CD4-positive, alpha-beta T cell treated with Interleukin-17A for 1 hour (primary cell): ENCODE data around the gene SH3BGR.

Source experiments
- DNase-seq: peaks from one replicate; pipeline ENCODE4 v3.0.0-alpha.2; 2020

Gene SH3BGR

DNA sequence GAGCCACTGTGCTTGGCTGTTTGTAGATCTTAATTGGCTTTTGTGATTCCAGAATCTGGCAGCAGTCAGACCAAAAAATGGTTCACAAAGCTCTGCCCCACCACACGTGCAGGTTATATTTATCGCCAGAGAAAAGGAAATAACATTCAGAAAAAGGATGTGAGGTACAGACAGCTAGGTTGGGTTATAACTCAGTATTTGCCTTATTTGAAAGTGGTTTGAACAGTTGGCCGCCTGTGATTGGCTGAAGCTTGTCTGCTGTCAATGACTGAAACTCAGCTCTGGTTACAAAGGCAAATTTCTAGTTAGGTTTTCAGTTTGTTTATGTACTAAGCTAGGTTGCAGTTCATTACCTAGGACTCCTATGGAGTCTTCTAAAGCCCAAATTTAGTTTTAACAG lies 9.6 kb downstream of the SH3BGR start:
- DNase-seq: no peak

DNA sequence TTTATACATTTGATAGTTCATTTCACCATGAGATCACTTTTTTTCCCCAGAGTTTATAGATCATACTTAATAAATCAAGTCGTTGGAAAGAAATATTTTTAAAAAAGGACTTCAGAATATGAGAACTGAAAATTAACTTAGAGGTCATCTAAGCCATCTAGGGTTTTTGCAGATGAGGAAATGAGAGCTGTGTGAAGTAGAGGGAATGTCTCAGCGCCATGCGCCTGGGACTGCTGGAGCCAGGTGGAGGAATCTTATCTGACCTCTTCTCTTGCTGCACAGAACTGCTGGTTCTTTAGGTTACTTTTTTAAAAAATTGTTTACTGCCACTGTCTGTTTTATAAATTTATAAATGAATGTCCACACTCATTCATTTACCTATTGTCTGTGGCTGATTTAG lies 11.5 kb downstream of the SH3BGR start:
- DNase-seq: no peak

DNA sequence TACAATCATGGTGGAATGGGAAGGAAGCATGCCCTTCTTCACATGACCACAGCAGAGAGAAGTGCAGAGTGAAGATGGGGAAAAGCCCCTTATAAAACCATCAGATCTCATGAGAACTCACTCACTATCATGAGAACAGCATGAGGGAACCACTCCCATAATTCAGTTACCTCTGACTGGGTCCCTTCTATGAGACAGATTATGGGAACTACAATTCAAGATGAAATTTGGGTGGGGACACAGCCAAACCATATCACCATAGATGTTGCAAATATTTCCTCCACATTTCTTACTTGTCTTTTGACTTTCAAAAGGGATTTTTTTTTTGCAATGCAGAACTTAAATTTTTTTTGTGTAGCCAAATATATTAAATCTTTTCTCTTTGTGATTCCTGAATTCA lies 14.8 kb downstream of the SH3BGR start:
- DNase-seq: no peak

DNA sequence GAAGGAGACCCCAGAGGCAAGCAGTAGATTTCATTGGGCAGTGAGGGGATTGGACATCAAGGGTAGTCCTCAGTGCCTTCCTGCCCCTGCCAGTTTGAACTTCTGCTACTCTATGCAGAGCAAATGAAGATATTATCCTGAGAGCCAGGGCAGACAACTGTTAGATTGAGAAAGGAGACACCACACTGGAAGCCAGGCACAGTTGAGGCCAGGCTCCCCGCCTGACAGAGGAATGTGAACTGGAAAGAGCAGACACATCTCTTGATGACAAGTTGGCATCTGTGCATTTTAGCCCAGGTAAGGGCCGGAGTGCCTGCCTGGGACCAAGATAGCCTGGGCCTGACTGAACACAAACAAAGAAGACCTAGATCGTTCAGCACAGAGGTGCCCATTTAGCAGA lies 16.0 kb downstream of the SH3BGR start:
- no peak for DNase-seq

DNA sequence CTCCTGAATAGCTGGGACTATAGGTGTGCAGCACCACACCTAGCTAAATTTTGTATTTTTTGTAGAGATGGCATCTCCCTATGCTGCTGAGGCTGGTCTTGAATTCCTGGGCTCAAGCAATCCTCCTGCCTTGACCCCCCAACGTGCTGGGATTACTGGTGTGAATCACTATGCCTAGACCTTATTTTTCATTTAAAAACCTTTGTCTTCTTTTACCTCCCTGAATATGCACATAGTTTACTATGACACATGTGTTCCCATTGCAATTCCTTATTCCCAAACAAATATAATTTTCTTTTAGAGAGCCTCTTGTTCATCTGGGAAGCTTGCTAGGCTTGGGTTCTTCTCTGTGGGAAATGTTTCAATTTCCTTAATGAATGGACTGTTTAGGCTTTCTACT lies 16.8 kb downstream of the SH3BGR start:
- no peak for DNase-seq

DNA sequence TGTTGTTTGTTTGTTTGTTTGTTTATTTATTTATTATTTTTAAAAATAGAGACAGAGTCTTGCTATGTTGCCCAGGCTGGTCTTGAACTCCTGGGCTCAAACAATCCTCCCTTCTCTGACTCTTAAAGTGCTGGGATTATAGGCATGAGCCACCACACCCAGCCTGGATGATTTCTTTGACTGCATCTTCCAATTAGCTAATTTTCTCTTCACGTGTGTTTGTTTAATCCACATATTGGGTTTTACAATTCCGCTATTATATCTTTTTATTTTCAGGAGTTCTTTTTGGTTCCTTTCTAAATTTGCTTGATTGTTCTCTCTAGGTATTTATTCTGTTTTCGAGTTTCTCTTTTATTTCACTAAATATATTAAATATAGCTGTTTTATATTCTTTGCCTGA lies 19.8 kb downstream of the SH3BGR start:
- DNase-seq: no peak

DNA sequence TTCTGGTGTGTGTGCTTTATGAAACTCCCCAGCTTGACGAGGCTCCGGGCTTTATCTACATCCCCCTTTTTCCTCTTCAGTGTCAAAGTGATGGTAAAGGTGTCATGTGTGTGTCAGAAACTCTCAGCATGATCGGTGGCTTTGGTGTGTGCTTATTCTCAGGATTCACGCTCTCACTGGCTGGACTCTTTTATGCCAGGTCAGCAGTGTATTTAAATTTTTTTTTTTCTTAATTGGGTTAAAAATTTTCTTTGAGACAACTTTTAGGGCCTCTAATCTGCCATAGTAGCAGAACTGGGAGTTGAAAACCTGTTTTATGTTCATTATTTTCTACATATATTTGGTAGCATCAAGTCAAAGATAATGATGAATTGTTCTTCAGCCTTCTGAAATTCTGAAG lies 21.0 kb downstream of the SH3BGR start:
- no peak for DNase-seq

DNA sequence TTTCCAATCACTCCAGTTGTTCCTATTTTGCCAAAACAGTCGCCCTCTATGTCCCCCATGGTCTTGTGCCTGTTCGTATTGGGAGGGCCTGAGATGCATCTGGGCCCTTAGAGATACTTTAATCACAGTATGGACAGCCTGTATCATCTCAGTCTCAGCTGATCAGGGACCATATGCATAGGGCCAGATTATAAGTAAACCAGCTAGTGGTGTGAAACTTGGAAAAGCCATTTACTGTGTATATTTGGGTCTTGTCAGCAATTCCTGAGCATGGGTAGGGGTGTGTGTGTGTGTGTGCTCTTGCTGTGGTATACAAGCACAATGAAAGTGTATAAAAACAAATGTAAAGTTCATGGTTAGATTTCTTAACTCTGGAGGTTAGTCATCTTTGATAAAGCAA lies 22.8 kb downstream of the SH3BGR start:
- no peak for DNase-seq

DNA sequence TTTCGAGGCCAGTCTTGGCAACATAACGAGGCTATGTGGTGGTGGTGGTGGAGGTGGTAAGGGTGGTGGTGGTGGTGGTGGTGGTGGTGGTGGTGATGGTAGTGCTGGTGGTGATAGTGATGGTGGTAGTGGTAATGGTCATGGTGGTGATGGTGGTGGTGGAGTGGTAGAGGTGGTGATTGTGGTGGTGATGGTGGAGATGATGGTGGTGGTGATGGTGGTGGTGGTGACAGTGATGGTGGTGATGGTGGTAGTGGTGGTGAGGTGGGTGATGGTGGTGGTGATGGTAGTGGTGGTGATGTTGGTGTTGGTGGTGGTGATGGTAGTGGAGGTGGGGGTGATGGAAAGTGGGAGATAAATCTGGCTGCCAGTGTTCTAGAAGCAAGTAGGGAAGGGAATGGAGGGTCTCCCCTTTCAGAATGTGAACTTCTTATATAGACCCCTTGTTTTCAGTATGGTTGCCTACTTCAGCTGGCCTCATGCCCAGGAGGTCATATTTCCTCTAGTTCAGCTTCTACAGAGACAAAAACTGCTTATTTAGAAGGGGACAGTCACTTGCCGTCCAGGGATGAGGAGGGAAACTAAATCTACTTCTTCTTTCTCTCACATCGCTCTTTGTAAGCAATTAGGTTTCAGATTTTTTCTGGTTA lies 27.5 kb downstream of the SH3BGR start:
- DNase-seq: no peak

DNA sequence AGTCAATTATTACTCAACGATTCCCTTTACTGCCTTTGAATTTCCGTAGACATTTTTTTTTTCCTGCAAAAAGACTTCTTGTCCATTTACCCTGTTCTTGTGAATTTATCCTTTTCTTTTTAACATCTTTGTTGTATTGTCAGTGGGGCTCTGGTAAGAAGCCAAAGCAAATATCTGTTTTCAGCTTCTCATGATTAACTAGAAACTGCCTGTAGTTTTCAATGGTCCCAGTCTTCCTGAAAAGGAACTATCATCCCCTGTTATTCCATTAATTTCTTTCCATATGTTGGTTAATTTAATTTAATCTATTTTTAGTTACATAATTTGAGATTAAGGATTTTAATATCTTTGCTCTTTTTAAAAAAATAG lies 28.0 kb downstream of the SH3BGR start:
- DNase-seq: no peak

DNA sequence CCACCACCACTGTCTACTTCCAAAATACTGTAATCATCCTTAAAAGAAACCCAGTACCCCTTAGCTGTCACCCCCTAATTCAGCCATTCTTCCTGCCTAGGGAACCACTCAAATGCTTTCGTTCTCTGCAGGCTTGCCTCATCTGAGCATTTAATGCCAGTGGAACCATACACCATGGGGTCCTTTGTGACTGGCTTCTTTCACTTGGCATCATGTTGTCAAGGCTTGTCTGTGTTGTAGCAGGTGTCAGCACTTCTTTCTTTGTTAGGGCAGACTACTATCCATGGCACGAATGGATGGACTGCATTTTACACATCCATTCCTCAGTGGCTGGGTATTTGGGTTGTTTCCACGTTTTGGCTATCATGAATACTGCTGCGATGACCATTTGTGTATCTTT lies 28.5 kb downstream of the SH3BGR start:
- DNase-seq: no peak

DNA sequence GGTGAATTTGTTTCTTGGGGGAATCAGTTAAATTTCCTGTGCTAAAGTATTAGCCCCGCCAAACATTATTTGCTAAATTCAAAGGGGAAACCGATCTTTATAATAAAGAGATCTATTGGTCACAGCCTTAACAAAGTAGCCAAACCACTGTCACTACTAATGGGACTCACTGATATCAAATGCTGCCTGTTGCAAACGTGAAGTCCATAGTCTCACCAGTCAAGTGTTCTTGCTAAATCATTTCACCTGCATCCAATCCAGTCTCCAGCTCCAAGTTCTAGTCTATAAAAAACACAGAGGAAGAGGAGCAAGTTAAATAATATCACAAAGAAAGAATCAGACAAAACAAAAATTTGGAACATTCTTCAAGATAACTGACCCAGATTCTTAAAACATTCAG lies 30.1 kb downstream of the SH3BGR start:
- DNase-seq: no peak

DNA sequence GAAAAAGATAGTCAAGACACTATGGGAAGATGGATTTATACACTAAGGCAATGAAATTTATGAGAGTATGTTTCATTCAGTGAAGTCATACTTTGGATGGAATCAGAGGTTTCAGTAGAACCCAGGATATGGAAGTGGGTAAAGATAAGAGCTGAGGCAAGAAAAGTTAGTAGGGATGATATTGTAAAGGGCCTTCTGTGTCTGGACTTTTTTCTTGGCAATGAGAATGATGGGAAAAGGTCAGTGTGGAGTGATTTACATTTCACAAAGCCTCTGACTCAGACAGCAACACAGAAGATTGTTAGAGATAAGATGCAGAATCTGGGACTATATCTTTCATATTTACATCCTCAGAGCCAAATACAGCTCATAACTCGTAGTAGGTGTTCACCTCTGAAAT lies 32.1 kb downstream of the SH3BGR start:
- no peak for DNase-seq

DNA sequence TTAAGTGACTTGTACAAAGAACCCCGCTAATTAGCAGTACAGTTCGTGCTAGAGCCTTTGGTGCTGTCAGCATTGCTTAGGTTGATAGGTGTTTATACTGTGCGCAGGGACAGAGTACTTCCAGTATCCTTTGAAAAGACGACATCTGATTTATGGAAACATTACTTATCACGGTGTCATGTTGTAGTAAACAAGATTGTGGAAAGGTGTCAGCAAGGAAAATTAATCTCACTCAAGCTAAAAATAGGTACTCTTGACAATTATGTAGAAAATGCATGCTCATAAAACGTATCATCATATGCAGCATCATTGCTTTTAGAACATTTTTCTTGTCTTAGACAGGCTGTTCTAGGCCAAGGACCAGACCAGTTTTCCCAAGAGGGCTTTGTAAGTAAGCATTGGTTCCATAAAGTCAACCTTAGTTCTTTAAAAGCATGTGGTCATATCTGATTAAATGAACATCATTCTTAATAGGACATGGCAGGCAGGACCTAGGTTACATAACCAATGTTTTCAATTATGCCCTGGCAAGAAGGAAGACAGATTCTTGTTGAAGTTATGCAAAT lies 33.0 kb downstream of the SH3BGR start:
- DNase-seq: no peak

DNA sequence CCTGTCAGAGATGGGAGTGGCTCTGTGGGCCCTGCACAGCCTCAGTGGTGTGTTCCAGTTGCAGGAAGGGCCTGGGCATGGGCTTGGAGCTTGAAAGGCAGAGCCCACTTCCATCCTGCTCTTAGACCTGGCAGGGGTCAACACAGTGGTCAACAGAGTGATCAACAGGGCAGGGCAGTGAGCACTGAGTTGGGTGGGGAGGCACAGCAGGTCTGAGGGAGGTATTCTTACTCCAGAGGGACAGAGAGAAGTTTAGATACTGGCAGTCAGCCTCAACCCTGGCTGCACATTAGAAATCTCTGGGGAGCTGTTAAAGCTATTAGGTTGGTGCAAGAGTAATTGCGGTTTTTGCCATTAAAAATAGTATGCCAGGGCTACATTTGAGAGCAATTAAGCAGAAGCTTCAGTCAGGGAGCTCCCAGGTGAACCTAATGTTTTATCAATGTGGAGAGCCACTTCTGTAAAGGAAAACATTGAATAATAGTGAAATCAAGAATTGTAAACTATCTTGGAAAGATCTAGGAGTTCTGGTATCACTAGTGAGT lies 37.7 kb downstream of the SH3BGR start:
- no peak for DNase-seq

DNA sequence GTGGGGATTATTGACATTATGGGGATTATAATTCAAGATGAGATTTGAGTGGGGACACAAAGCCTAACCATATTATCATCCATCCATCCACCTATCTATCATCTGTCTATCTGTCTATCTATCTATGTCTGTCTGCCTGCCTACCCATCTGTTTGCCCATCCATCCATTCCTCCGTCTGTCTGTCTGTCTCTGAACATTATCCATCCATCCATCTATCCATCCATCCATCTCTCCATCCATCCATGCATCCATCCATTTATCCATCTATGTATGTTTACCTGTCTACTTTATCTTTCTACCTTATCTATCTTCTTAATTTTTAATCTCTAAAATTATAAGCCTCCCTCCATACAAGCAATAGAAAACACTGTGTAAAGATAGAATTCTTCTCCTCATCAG lies 47.4 kb downstream of the SH3BGR start:
- no peak for DNase-seq

DNA sequence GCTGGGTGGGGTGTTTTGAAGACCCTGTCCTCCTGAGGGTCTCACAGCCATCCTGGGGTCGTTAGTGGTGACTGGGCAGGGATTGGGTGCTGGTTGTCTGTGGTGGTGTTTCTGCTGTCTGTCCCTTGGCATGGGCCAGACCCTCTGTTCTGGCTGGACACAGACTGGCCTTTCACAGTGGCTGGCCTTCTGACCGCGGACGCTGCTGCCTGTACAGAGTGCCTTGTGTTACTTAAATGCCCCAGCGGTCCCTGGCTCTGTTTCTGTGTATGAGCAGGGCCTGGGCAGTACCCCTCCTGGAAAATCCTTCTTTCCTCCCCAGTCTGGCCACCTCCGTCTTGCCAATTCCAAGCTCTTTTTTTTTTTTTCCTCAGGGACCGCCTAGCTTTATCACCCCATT lies 50.9 kb downstream of the SH3BGR start:
- DNase-seq: no peak

DNA sequence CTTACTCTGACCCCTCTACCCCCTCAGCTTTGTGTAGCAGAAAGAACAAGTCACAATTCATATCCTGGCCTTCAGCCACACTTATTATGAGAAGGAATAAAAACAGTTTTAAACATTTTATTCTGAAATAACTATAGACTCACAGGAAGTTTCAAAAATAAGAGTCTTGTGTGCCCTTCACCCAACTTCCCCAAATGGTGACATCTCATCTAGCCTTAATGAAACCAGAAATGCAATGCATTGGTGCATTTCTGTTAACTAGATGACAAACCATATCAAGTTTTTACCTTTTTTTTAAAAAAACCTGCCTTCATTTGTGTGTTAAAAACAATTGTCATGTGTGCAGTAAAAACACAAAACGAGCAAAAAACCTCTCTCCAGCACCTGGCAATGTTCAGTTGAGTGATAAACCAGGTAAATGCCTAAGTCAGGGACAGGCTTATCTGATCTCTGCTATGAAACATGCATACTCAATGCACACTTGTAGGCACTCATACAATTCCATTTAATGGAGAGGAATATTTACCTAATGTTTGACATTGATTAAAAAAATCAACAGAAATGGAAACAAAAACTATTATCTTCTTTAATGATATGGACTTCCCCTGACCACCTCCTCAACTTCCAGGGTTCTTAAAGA lies 51.5 kb downstream of the SH3BGR start:
- DNase-seq: no peak

DNA sequence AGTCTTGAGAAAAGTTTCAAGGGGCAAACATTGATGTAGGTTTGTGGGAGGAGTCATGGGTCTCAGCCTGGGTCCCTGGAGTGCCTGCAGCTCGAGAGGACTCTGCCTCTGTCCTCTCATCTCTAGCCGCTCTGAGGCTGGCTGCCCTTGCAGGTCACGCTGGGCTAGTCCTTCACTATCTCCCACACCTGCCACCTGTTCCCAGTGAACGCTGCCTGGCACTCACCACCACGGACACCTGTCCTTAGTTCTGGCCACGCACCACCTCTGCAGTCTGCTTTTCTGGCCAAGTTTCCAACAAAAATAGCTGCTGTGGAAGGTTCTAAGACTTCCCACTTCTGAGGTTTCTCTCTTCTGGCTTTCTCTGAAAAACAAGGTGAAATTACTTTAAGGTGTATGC lies 52.5 kb downstream of the SH3BGR start:
- no peak for DNase-seq

DNA sequence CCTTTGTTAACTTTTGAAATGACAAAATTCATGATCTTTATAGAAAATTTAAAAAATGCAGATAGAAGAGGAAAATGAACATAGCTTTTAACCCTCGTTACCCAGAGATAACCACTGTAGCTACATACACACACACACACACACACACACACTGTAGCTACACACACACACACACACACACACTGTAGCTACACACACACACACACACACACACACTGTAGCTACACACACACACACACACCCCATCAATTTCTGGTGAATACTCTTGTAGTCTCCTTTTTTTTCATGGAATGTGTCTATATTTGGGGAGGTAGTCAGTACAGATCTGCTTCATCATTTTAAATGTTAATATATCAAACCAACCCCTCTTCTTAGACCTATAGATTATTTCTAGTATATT lies 58.5 kb downstream of the SH3BGR start:
- no peak for DNase-seq

DNA sequence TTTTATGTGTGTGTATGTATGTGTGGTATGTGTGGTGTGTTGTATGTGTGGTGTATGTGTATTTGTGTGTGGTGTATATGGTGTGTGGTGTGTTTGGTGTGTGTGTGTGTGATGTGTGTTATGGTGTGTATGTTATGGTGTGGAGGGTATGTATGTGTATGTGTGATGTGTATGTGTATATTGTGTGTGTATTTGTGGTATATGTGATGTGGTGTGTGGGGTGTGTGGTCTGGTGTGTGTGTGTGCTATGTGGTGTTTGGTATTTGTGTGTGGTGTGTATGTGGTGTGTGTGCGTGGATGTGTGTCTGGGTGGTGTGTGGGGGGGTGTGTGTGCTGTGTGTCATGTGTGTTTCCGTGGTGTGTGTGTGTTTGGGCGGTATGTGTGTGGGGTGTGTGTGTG lies 59.3 kb downstream of the SH3BGR start:
- DNase-seq: no peak

DNA sequence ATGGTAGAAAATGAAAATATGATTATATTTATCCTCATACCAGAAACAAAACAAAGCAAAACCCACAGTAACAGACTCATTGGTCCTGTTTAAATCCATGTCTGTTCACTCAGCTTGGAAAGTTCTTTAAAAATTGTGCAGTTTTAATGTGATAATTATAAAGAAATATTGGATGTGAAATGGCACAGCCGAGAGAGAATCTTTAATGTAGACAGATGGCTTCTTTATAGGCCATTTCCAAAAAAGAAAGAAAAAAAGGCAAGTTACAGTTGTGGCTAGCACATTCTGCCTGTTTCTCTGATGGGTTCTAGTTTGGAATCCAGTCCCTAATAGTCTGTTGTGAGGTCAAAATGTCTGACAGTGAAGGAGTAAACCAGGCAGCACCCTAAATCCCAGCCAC lies 62.0 kb downstream of the SH3BGR start:
- no peak for DNase-seq

DNA sequence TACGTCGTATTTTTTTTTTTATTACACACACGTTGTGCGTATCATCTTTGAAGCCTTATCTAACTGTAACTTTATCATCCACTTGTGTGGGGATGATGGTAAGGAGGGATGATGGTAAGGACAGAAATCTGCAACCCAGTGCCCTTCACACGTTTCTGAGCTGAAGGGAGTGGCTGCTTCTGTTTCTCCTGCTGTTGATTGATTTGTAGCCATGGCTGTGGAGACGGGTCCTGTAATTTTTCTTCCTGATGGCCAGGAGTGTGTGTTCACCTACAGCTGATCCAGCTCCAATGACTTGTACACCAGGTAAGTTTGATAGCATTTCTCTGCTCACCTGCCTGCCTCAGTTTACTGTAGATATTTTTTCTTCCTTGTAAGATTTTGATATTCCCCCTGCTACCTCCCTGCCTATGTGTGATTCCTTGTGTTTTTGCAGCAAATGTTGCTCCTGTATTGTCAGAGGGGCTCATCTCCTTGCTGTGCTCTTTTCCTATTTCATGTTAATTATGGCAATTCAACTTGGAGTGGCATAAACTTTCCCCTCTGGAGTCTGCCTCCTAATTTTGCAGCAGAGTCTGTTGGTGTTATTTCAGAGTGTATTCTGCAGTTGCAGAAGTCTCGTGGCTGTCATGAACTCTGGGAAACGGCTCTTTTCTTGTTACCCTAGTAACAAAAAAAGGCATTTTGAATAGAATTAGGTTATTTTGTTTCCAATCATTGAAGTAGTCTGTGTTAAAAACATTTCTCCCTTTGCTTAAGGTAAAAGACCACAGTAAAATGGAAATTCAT lies 64.1 kb downstream of the SH3BGR start:
- no peak for DNase-seq
